NCI-H2196 treated with DMSO at 0.1 percent for 48 hours (cell line): ENCODE results near the gene CDC20.
"Not testable (repeated sequence)": the region's sequence is repeated elsewhere in the genome, so short reads cannot be mapped to it uniquely, and the experiment has no call there.

ENCODE experiments used
- DNase-seq: peaks from one replicate; lab custom pipeline; 2025; ENCODE audit not compliant: unreplicated experiment; lab: John Stamatoyannopoulos, UW

CDC20 gene

GRCh38 chr1:43381612-43382011 lies 22.8 kb downstream of the CDC20 start:
- DNase-seq = no peak

GRCh38 chr1:43382027-43382779 lies 23.4 kb downstream of the CDC20 start:
- DNase-seq = no peak

- DNase-seq = no peak
These were observed 24.7 kb downstream of the CDC20 start for GRCh38 chr1:43383449-43383848.

- DNase-seq = no peak
These were observed 27.9 kb downstream of the CDC20 start for GRCh38 chr1:43386676-43387075.

GRCh38 chr1:43387976-43388599 lies 29.3 kb downstream of the CDC20 start:
- DNase-seq = no peak

GRCh38 chr1:43388613-43389012 lies 29.8 kb downstream of the CDC20 start:
- DNase-seq = no peak

GRCh38 chr1:43389326-43390313 lies 30.8 kb downstream of the CDC20 start, which contains the start of the genes MED8 and SZT2:
TSS of gene MED8 (minus strand) at chr1:43389800. CDS start at chr1:43389764, 36 bp downstream.
TSS of gene SZT2 (plus strand) at chr1:43389899. CDS start at chr1:43389969, 70 bp downstream.
- DNase-seq = peak; percentile 91

- no peak for DNase-seq
These were observed 33.9 kb downstream of the CDC20 start for GRCh38 chr1:43392702-43393101.

- DNase-seq = no peak
These were observed 36.7 kb downstream of the CDC20 start for GRCh38 chr1:43395523-43395922.

- peak; percentile 29 for DNase-seq
These were observed 37.3 kb downstream of the CDC20 start for GRCh38 chr1:43396059-43396458.

GRCh38 chr1:43398227-43398626 lies 39.4 kb downstream of the CDC20 start:
- DNase-seq = no peak

- not testable (repeated sequence) for DNase-seq
These were observed 41.7 kb downstream of the CDC20 start for GRCh38 chr1:43400441-43400840.

GRCh38 chr1:43402089-43402865 lies 43.5 kb downstream of the CDC20 start:
- DNase-seq = no peak

- no peak for DNase-seq
These were observed 45.6 kb downstream of the CDC20 start for GRCh38 chr1:43404353-43404752.

- peak; percentile 43 for DNase-seq
These were observed 46.6 kb downstream of the CDC20 start for GRCh38 chr1:43405219-43405875.

GRCh38 chr1:43405876-43406234 lies 47.1 kb downstream of the CDC20 start:
- DNase-seq = no peak

- DNase-seq = no peak
These were observed 51.8 kb downstream of the CDC20 start for GRCh38 chr1:43410571-43410970.
